Keratinocyte (primary cell): Measurements from ENCODE around the gene GALNT7. TPM values are rescaled to one million over a fixed set of nuclear protein-coding genes. Genes with fewer than 3 reads are reported as not detected.

Source experiments
- DNase-seq: peaks from one replicate; pipeline ENCODE4 v3.0.0-alpha.2; 2011; ENCODE audit warnings: low read depth, missing footprints, low spot score
- FAIRE-seq: peaks from 2 replicates; lab custom pipeline; 2011; peaks lifted over from hg19 to GRCh38; lab: Jason Lieb, UNC
- H2AFZ ChIP-seq: 2 replicates; pipeline ENCODE4 v1.6.0; 2012; ENCODE audit warnings: low read length, control low read depth, inconsistent platforms; ENCODE audit not compliant: control insufficient read depth
- H3K27ac ChIP-seq: 2 replicates; pipeline ENCODE4 v1.5.1; 2011; ENCODE audit warnings: low read length; ENCODE audit not compliant: control insufficient read depth, insufficient read depth
- H3K27me3 ChIP-seq: 3 replicates; pipeline ENCODE4 v1.6.0; 2011; ENCODE audit warnings: low read length; ENCODE audit not compliant: control insufficient read depth, insufficient read depth; ENCODE audit errors: extremely low read depth
- H3K36me3 ChIP-seq, 2 experiments: 2 replicates in 1 of 2; 3 replicates in 1 of 2; pipeline ENCODE4 v1.5.1; 2011; ENCODE audit warnings: low read length in 2 of 2, mild to moderate bottlenecking in 1 of 2; ENCODE audit not compliant: control insufficient read depth in 2 of 2, insufficient read depth in 2 of 2; ENCODE audit errors: extremely low read depth in 1 of 2
- H3K4me1 ChIP-seq: 3 replicates; pipeline ENCODE4 v1.5.1; 2011; ENCODE audit warnings: low read length; ENCODE audit not compliant: control insufficient read depth, insufficient read depth; ENCODE audit errors: extremely low read depth
- H3K4me2 ChIP-seq: 3 replicates; pipeline ENCODE4 v1.6.0; 2011; ENCODE audit warnings: low read depth, low read length; ENCODE audit not compliant: control insufficient read depth, insufficient read depth; ENCODE audit errors: extremely low read depth
- H3K4me3 ChIP-seq, 3 experiments: fragments of 200-600 bp in 1 of 3; sonication (generic) in 1 of 3; 2 replicates in 2 of 3; 3 replicates in 1 of 3; pipeline ENCODE4 v1.5.1; 2011 to 2016; ENCODE audit warnings: low read length in 3 of 3, mild to moderate bottlenecking in 3 of 3, control low read depth in 2 of 3, inconsistent platforms in 1 of 3, low read depth in 1 of 3, mixed read lengths in 1 of 3, mixed run types in 1 of 3, moderate library complexity in 1 of 3; ENCODE audit not compliant: control insufficient read depth in 2 of 3, insufficient read depth in 2 of 3; ENCODE audit errors: extremely low read depth in 1 of 3
- H3K79me2 ChIP-seq: 2 replicates; pipeline ENCODE4 v1.6.0; 2012; ENCODE audit warnings: low read length; ENCODE audit not compliant: control insufficient read depth, insufficient read depth
- H3K9ac ChIP-seq: 3 replicates; pipeline ENCODE4 v1.6.0; 2011; ENCODE audit warnings: low read length; ENCODE audit not compliant: control insufficient read depth, insufficient read depth; ENCODE audit errors: extremely low read depth
- H3K9me1 ChIP-seq: 3 replicates; pipeline ENCODE4 v1.6.0; 2011; ENCODE audit warnings: low read length; ENCODE audit not compliant: control insufficient read depth, insufficient read depth; ENCODE audit errors: extremely low read depth
- H3K9me3 ChIP-seq: 2 replicates; pipeline ENCODE4 v1.5.1; 2012; ENCODE audit warnings: low read depth, low read length; ENCODE audit not compliant: control insufficient read depth
- H4K20me1 ChIP-seq: 3 replicates; pipeline ENCODE4 v1.6.0; 2011; ENCODE audit warnings: low read length; ENCODE audit not compliant: control insufficient read depth, insufficient read depth; ENCODE audit errors: extremely low read depth
- EZH2 ChIP-seq: IDR thresholded peaks from one replicate; pipeline ENCODE4 v1.6.1; 2012; ENCODE audit warnings: inconsistent platforms, mild to moderate bottlenecking, low read length, moderate library complexity
- dilution Hi-C: fragments of 300-500 bp; cut with MboI; formaldehyde crosslinking; loops from one replicate; pipeline ENCODE4 v1.7.0; 2020; ENCODE audit warnings: low sequenced_read_pairs; ENCODE audit not compliant: extremely low pct_ligation_motif_present
- polyA plus RNA-seq, 5 experiments: library from polyadenylated mRNA; depleted of rRNA in 3 of 5; stranded (reverse) in 3 of 5; stranded (forward) in 1 of 5; unstranded in 1 of 5; fragments of >200 nt; gene quantifications; 1 replicate in 1 of 5; 2 replicates in 3 of 5; 3 replicates in 1 of 5; pipeline versions ENCODE4 v1.2.1 to v1.2.3, GENCODE V29; 2011 to 2012; ENCODE audit warnings: missing spikeins in 2 of 5, low read depth in 1 of 5, low replicate concordance in 1 of 5
- TF ChIP-seq, protein P1 (sequence below), 3 experiments: IDR thresholded peaks in 1 of 3; conservative IDR thresholded peaks in 1 of 3; optimal IDR thresholded peaks in 1 of 3; 2 replicates in 2 of 3; 3 replicates in 1 of 3; pipeline versions ENCODE3 to v1.5.1; 2011; ENCODE audit warnings: low read length in 3 of 3, mild to moderate bottlenecking in 3 of 3, moderate library complexity in 2 of 3, control low read depth in 1 of 3, inconsistent platforms in 1 of 3; ENCODE audit not compliant: insufficient read depth in 2 of 3; ENCODE audit errors: extremely low read depth in 1 of 3

The GALNT7 gene
- polyA plus RNA-seq, 1 donor (not counting 4 experiments of a cell fraction or from before 2014, with no cell fraction given) = 28.8 TPM

DNA sequence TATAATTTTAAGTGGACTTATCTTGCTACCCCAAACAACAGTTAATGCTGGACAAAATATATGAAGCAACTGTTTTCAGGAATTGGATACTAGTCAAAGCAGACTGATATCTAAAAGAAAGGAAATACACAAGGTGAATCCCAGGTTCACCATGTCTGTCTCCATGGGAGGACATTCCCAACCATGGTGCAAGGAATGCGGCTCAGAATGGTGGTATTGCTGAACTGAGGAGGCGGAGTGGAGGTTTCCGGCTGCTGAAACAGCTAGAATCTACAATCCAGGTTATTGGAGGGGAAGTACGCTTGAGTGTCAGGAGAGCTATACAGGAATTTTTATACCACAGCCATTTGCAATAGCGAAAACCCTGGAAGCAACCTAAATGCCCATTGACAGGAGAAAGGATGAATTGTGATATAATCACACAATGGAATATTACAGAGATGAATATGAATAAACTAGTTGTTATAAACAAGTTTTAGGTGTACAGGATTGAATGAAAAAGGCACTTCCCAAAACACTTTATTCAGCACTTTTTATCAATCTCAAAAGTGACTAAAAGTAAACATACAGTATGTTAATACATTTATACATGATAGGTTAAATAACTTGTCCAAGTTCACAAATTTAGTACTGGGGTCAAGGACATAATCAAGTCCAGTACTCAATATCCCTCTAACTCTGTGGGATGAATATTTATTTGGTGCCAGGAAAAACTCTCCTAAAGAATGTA, 156.6 kb downstream of the GALNT7 start:
- dilution Hi-C loops = no loop called here
- no peak for FAIRE-seq
- no peaks in the 10 kb centered on the region for H3K9me3 ChIP-seq
- no peak overlapping the region for H2AFZ ChIP-seq
- no peak overlapping the region for H3K4me3 ChIP-seq
- no peaks in the 10 kb centered on the region for H3K79me2 ChIP-seq
- no peak overlapping the region for H3K27ac ChIP-seq
- no peak overlapping the region for H3K4me2 ChIP-seq
- H3K36me3 ChIP-seq = peaks cover 0 to 3% of the 10 kb centered on the region in 2 experiments
- no peaks in the 10 kb centered on the region for H4K20me1 ChIP-seq
- H3K4me1 ChIP-seq = no peaks in the 10 kb centered on the region
- no peaks in the 10 kb centered on the region for H3K27me3 ChIP-seq
- TF ChIP-seq, protein P1, sequence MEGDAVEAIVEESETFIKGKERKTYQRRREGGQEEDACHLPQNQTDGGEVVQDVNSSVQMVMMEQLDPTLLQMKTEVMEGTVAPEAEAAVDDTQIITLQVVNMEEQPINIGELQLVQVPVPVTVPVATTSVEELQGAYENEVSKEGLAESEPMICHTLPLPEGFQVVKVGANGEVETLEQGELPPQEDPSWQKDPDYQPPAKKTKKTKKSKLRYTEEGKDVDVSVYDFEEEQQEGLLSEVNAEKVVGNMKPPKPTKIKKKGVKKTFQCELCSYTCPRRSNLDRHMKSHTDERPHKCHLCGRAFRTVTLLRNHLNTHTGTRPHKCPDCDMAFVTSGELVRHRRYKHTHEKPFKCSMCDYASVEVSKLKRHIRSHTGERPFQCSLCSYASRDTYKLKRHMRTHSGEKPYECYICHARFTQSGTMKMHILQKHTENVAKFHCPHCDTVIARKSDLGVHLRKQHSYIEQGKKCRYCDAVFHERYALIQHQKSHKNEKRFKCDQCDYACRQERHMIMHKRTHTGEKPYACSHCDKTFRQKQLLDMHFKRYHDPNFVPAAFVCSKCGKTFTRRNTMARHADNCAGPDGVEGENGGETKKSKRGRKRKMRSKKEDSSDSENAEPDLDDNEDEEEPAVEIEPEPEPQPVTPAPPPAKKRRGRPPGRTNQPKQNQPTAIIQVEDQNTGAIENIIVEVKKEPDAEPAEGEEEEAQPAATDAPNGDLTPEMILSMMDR (optimal IDR thresholded peaks at IDR 0.05 in 1 of 3, IDR thresholded peaks at IDR 0.05 in 1 of 3, conservative IDR thresholded peaks at IDR 0.05 in 1 of 3; ENCODE audit: extremely low read depth in 1 of 3, insufficient read depth in 2 of 3, low read length in 3 of 3) = no peak
- TF ChIP-seq EZH2 = no peak
- H3K9ac ChIP-seq = no peak overlapping the region
- no peak for DNase-seq
- H3K9me1 ChIP-seq = no peaks in the 10 kb centered on the region

DNA sequence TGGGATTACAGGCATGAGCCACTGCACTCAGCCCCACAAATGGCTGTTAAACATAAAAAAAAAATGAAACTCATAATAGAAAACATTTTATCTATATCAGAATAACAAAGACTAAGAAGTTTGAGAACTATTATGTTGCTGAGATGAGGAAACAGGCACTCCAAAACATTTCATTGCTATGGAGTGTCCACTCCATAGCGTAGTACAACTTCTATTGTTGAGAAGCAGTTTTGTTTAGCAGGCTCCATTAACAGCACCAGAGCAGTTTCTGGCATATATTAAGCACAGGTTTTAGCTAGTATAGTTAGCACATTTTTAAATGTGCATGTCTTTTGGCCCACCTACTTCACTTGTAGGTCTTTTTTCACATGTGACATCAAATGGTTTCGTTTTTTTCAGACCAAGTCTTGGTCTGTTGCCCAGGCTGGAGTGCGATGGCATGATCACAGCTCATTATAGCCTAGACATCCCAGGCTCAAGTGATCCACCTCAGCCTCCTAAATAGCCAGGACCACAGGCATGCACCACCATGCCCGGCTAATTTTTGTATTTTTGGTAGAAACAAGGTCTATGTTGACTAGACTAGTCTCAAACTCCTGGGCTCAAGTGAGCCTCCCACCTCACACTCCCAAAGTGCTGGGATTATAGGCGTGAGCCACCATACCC, 159.8 kb downstream of the GALNT7 start:
- TF ChIP-seq, protein P1 (optimal IDR thresholded peaks at IDR 0.05 in 1 of 3, IDR thresholded peaks at IDR 0.05 in 1 of 3, conservative IDR thresholded peaks at IDR 0.05 in 1 of 3; ENCODE audit: extremely low read depth in 1 of 3, insufficient read depth in 2 of 3, low read length in 3 of 3) = no peak
- TF ChIP-seq EZH2 = no peak
- DNase-seq = no peak
- Histone ChIP-seq H2AFZ (no peak overlapping the region), H3K9me1 (no peaks in the 10 kb centered on the region), H3K4me3 (no peak overlapping the region), H3K4me1 (peaks cover 6% of the 10 kb centered on the region), H4K20me1 (peaks cover 4% of the 10 kb centered on the region), H3K27me3 (no peaks in the 10 kb centered on the region), H3K79me2 (peaks cover 16% of the 10 kb centered on the region), H3K4me2 (no peak overlapping the region), H3K36me3 (peaks cover 0 to 16% of the 10 kb centered on the region in 2 experiments), H3K9ac (no peak overlapping the region), H3K27ac (no peak overlapping the region), H3K9me3 (no peaks in the 10 kb centered on the region)
- no peak for FAIRE-seq
- dilution Hi-C loops = no loop called here
